Sigmoid colon (tissue), 7 donors: Measurements from ENCODE around the gene CLSTN2. TPM values are rescaled to one million over a fixed set of nuclear protein-coding genes. Genes with fewer than 3 reads are reported as not detected.

Source experiments
- DNase-seq: peaks from one replicate; pipeline ENCODE4 v3.0.0-alpha.2; 2019
- H3K27ac ChIP-seq, 4 donors: fragments of 200-600 bp; sonication (generic); one replicate each; pipeline ENCODE4 v1.5.1; 2016 to 2019; ENCODE audit warnings: mild to moderate bottlenecking in 1 of 4
- H3K27me3 ChIP-seq, 3 donors: fragments of 200-600 bp; sonication (generic); one replicate each; pipeline ENCODE4 v1.5.1; 2019; ENCODE audit warnings: mild to moderate bottlenecking in 1 of 3
- H3K36me3 ChIP-seq, 4 donors: fragments of 200-600 bp; sonication (generic); one replicate each; pipeline ENCODE4 v1.5.1; 2016 to 2019
- H3K4me1 ChIP-seq, 4 donors: fragments of 200-600 bp; sonication (generic); one replicate each; pipeline ENCODE4 v1.5.1; 2017 to 2019
- H3K4me3 ChIP-seq, 4 donors: fragments of 200-600 bp; sonication (generic); one replicate each; pipeline ENCODE4 v1.5.1; 2017 to 2019; ENCODE audit warnings: mild to moderate bottlenecking in 2 of 4, moderate library complexity in 1 of 4
- H3K9me3 ChIP-seq, 4 donors: fragments of 200-600 bp in 3 of 4; sonication (generic) in 3 of 4; one replicate each; pipeline versions ENCODE4 v1.5.1 to v1.6.1; 2013 to 2019
- CTCF ChIP-seq, 4 experiments: fragments of 450-650 bp in 3 of 4; fragments of 200-600 bp in 1 of 4; IDR thresholded peaks; one replicate each; pipeline ENCODE4 v1.5.1; 2016 to 2019; ENCODE audit warnings: antibody characterized with exemption in 4 of 4, mild to moderate bottlenecking in 3 of 4, moderate library complexity in 2 of 4
- EP300 ChIP-seq, 4 donors: sonication (generic); formaldehyde crosslinking; IDR thresholded peaks; one replicate each; pipeline ENCODE4 v1.6.1; 2017; ENCODE audit warnings: antibody characterized with exemption in 4 of 4
- POLR2A ChIP-seq, 2 donors: fragments of 450-650 bp; IDR thresholded peaks; one replicate each; pipeline ENCODE4 v1.6.1; 2016; ENCODE audit warnings: antibody characterized with exemption in 2 of 2, mild to moderate bottlenecking in 2 of 2, moderate library complexity in 2 of 2
- POLR2AphosphoS5 ChIP-seq, 4 donors: sonication (generic); formaldehyde crosslinking; IDR thresholded peaks; one replicate each; pipeline ENCODE4 v1.6.1; 2017; ENCODE audit warnings: antibody characterized with exemption in 4 of 4
- WGBS, 2 donors: extraction: QIAGEN DNeasy Blood & Tissue Kit; methylation state at CpG; one replicate each; pipeline ENCODE4 v1.1.7; 2013; 5-methylcytosine and 5-hydroxymethylcytosine counted together
- intact Hi-C: fragments of 100-400 bp; cut with DNase I; formaldehyde crosslinking; loops from one replicate; pipeline ENCODE4 v1.15.1; 2023
- polyA plus RNA-seq, 3 donors: library from polyadenylated mRNA; stranded (reverse); fragments of 200-250 nt; gene quantifications; one replicate each; pipeline ENCODE4 v1.2.3, GENCODE V29; 2013
- total RNA-seq, 4 donors: library from RNA; depleted of rRNA; stranded (reverse); fragments of >200 nt; gene quantifications; one replicate each; pipeline ENCODE4 v1.1.0, GENCODE V29; 2016
- donor health status: healthy with polysubstance abuse.
- donor health status: Bipolar disorder and iron deficiency.
- donor health status: healthy.

Gene CLSTN2
- total and polyA plus RNA-seq, 7 donors = 0.23 to 8.3 (median 2.7) TPM

- intact Hi-C loops = no loop called here
- Histone ChIP-seq H3K27me3 (no peaks in the 10 kb centered on the region), H3K4me3 (no peak overlapping the region), H3K4me1 (no peaks in the 10 kb centered on the region), H3K27ac (no peak overlapping the region), H3K36me3 (no peaks in the 10 kb centered on the region), H3K9me3 (no peaks in the 10 kb centered on the region)
- 65 to 72% methylated on average over 4 of the region's 4 CpGs for WGBS, 2 donors
- TF ChIP-seq CTCF (IDR thresholded peaks at IDR 0.05) (no peak), EP300 (IDR thresholded peaks at IDR 0.05) (no peak), POLR2AphosphoS5 (IDR thresholded peaks at IDR 0.05) (no peak), POLR2A (IDR thresholded peaks at IDR 0.05) (no peak)
- no peak for DNase-seq
Measured at GRCh38 chr3:140469491-140469890, 534.5 kb downstream of the CLSTN2 start.

GRCh38 chr3:140470211-140470610 is 535.2 kb downstream of the CLSTN2 start:
- H3K27ac ChIP-seq = no peak overlapping the region
- no peaks in the 10 kb centered on the region for H3K27me3 ChIP-seq
- TF ChIP-seq EP300 (IDR thresholded peaks at IDR 0.05) (no peak), CTCF (IDR thresholded peaks at IDR 0.05) (no peak), POLR2AphosphoS5 (IDR thresholded peaks at IDR 0.05) (no peak), POLR2A (IDR thresholded peaks at IDR 0.05) (no peak)
- DNase-seq = no peak
- H3K9me3 ChIP-seq = no peaks in the 10 kb centered on the region
- WGBS, 2 donors = 72 to 83% methylated on average over 4 of the region's 4 CpGs
- H3K36me3 ChIP-seq = no peaks in the 10 kb centered on the region
- intact Hi-C loops = no loop called here
- no peaks in the 10 kb centered on the region for H3K4me1 ChIP-seq
- H3K4me3 ChIP-seq = no peak overlapping the region

GRCh38 chr3:140470962-140471361 is 536.0 kb downstream of the CLSTN2 start:
- no peak for DNase-seq
- intact Hi-C loops = no loop called here
- no peaks in the 10 kb centered on the region for H3K9me3 ChIP-seq
- TF ChIP-seq POLR2AphosphoS5 (IDR thresholded peaks at IDR 0.05) (no peak), EP300 (IDR thresholded peaks at IDR 0.05) (no peak), CTCF (IDR thresholded peaks at IDR 0.05) (no peak), POLR2A (IDR thresholded peaks at IDR 0.05) (no peak)
- H3K27ac ChIP-seq = no peak overlapping the region
- no peaks in the 10 kb centered on the region for H3K36me3 ChIP-seq
- 83 to 88% methylated on average over 2 of the region's 2 CpGs for WGBS, 2 donors
- no peaks in the 10 kb centered on the region for H3K27me3 ChIP-seq
- no peaks in the 10 kb centered on the region for H3K4me1 ChIP-seq
- H3K4me3 ChIP-seq = no peak overlapping the region

- no peak for DNase-seq
- H3K36me3 ChIP-seq = no peaks in the 10 kb centered on the region
- intact Hi-C loops = no loop called here
- no peak overlapping the region for H3K4me3 ChIP-seq
- TF ChIP-seq CTCF (IDR thresholded peaks at IDR 0.05) (no peak), EP300 (IDR thresholded peaks at IDR 0.05) (no peak), POLR2AphosphoS5 (IDR thresholded peaks at IDR 0.05) (no peak), POLR2A (IDR thresholded peaks at IDR 0.05) (no peak)
- H3K27me3 ChIP-seq = no peaks in the 10 kb centered on the region
- WGBS, 2 donors = 75 to 82% methylated on average over 3 of the region's 3 CpGs
- no peak overlapping the region for H3K27ac ChIP-seq
- no peaks in the 10 kb centered on the region for H3K9me3 ChIP-seq
- no peaks in the 10 kb centered on the region for H3K4me1 ChIP-seq
Measured at GRCh38 chr3:140472306-140473020, 537.5 kb downstream of the CLSTN2 start.

GRCh38 chr3:140487566-140487965 is 552.6 kb downstream of the CLSTN2 start:
- Histone ChIP-seq H3K36me3 (no peaks in the 10 kb centered on the region), H3K27ac (no peak overlapping the region), H3K4me1 (no peaks in the 10 kb centered on the region), H3K27me3 (no peaks in the 10 kb centered on the region), H3K4me3 (no peak overlapping the region), H3K9me3 (peaks cover 0 to 4% (median 0%) of the 10 kb centered on the region in 4 donors)
- intact Hi-C loops = no loop called here
- TF ChIP-seq POLR2AphosphoS5 (IDR thresholded peaks at IDR 0.05) (no peak), POLR2A (IDR thresholded peaks at IDR 0.05) (no peak)
- DNase-seq = no peak
- WGBS, 2 donors = 40 to 76% methylated on average over 1 of the region's 1 CpG
